Lung (tissue), 12 donors: Measurements from ENCODE around the gene SIX5. TPM values are rescaled to one million over a fixed set of nuclear protein-coding genes. Genes with fewer than 3 reads are reported as not detected.

Experiments
- ATAC-seq: fragments of 200-7000 bp; cut with Tn5 transposase; one replicate; pipeline ENCODE4 v1.9.1; 2020; ENCODE audit warnings: moderate number of reproducible peaks; ENCODE audit not compliant: insufficient read depth, low FRiP score
- DNase-seq, 3 donors: peaks; one replicate each; pipeline ENCODE4 v3.0.0-alpha.2; 2013 to 2017
- H3K27ac ChIP-seq, 2 donors: one replicate each; pipeline ENCODE4 v1.5.1; 2013; ENCODE audit warnings: mild to moderate bottlenecking in 2 of 2, moderate library complexity in 2 of 2, control low read depth in 1 of 2, inconsistent platforms in 1 of 2, low read depth in 1 of 2, low read length in 1 of 2
- H3K27me3 ChIP-seq, 3 donors: one replicate each; pipeline ENCODE4 v1.5.1; 2013; ENCODE audit warnings: low read length in 2 of 3; ENCODE audit not compliant: control insufficient read depth in 3 of 3, insufficient read depth in 3 of 3
- H3K36me3 ChIP-seq, 4 donors: one replicate each; pipeline ENCODE4 v1.5.1; 2013; ENCODE audit warnings: low read length in 4 of 4, mild to moderate bottlenecking in 1 of 4, moderate library complexity in 1 of 4; ENCODE audit not compliant: control insufficient read depth in 4 of 4, insufficient read depth in 4 of 4
- H3K4me1 ChIP-seq, 5 donors: one replicate each; pipeline ENCODE4 v1.5.1; 2013; ENCODE audit warnings: low read length in 5 of 5, mild to moderate bottlenecking in 2 of 5, moderate library complexity in 1 of 5; ENCODE audit not compliant: control insufficient read depth in 5 of 5, insufficient read depth in 5 of 5
- H3K4me3 ChIP-seq: one replicate; pipeline ENCODE4 v1.5.1; 2013; ENCODE audit warnings: mild to moderate bottlenecking, control low read depth, moderate library complexity
- H3K9ac ChIP-seq, 2 donors: one replicate each; pipeline ENCODE4 v1.5.1; 2013; ENCODE audit warnings: low read length in 2 of 2, control low read depth in 1 of 2; ENCODE audit not compliant: insufficient read depth in 1 of 2
- H3K9me3 ChIP-seq, 4 donors: one replicate each; pipeline ENCODE4 v1.5.1; 2013; ENCODE audit warnings: low read length in 3 of 4, mild to moderate bottlenecking in 1 of 4, moderate library complexity in 1 of 4; ENCODE audit not compliant: control insufficient read depth in 4 of 4, insufficient read depth in 3 of 4
- WGBS, 2 donors: extraction: QIAGEN DNeasy Blood & Tissue Kit; methylation state at CpG; one replicate each; pipeline ENCODE4 v1.1.7; 2013; 5-methylcytosine and 5-hydroxymethylcytosine counted together
- polyA plus RNA-seq, 2 donors: library from polyadenylated mRNA; stranded (reverse); fragments of 200-250 nt; gene quantifications; one replicate each; pipeline ENCODE4 v1.2.1, GENCODE V29; 2013
- total RNA-seq, 2 donors: library from RNA; depleted of rRNA in 1 of 2; stranded (reverse); fragments of >200 nt in 1 of 2; gene quantifications; one replicate each; pipeline ENCODE4 v1.2.1, GENCODE V29; 2014 to 2021
- TF ChIP-seq, protein P1 (sequence below): IDR thresholded peaks from 2 replicates; pipeline ENCODE4 v1.5.1; 2012; ENCODE audit warnings: mild to moderate bottlenecking; ENCODE audit errors: control extremely low read depth, extremely low read depth
- donor health status: control.
- donor health status: control.
- donor health status: Bipolar disorder and iron deficiency.
- donor health status: healthy.
- donor health status: DM: yes; HTN: yes; CAD: no.

The SIX5 gene
- total and polyA plus RNA-seq, 4 donors = 11.7 to 17.4 (median 13.1) TPM

DNA sequence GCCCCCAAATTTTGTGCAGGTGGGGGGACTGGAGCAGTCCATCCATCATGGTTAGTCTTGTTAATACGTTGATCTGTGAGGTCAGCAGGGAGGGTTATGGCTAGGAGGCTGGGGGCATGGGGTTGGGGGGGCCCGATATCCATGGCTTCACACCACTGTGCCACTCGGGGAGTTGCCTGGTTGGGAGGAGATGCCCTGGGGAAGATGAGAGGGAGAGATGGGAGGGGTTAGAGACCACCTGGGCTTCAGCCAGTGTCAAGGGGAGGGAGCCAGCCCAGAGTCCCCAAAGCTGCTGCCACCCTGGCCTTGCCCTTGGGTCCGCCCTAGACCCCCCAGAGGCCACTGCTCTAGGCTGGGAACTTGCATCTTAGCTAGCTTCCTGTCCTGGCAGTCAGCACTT, 15.0 kb upstream of the SIX5 start:
- Histone ChIP-seq H3K9me3 (peaks cover 0 to 2% (median 0%) of the 10 kb centered on the region in 4 donors), H3K9ac (no peak overlapping the region), H3K36me3 (peaks cover 0 to 28% (median 10%) of the 10 kb centered on the region in 4 donors), H3K27me3 (no peaks in the 10 kb centered on the region), H3K4me1 (peaks cover 2 to 18% (median 11%) of the 10 kb centered on the region in 5 donors), H3K4me3 (no peak overlapping the region), H3K27ac (peak overlapping the region; percentile 80 to 96)
- TF ChIP-seq, protein P1, sequence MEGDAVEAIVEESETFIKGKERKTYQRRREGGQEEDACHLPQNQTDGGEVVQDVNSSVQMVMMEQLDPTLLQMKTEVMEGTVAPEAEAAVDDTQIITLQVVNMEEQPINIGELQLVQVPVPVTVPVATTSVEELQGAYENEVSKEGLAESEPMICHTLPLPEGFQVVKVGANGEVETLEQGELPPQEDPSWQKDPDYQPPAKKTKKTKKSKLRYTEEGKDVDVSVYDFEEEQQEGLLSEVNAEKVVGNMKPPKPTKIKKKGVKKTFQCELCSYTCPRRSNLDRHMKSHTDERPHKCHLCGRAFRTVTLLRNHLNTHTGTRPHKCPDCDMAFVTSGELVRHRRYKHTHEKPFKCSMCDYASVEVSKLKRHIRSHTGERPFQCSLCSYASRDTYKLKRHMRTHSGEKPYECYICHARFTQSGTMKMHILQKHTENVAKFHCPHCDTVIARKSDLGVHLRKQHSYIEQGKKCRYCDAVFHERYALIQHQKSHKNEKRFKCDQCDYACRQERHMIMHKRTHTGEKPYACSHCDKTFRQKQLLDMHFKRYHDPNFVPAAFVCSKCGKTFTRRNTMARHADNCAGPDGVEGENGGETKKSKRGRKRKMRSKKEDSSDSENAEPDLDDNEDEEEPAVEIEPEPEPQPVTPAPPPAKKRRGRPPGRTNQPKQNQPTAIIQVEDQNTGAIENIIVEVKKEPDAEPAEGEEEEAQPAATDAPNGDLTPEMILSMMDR = no peak
- ATAC-seq (no peak), DNase-seq (no peak)
- 86 to 89% methylated on average over 4 of the region's 4 CpGs for WGBS, 2 donors

DNA sequence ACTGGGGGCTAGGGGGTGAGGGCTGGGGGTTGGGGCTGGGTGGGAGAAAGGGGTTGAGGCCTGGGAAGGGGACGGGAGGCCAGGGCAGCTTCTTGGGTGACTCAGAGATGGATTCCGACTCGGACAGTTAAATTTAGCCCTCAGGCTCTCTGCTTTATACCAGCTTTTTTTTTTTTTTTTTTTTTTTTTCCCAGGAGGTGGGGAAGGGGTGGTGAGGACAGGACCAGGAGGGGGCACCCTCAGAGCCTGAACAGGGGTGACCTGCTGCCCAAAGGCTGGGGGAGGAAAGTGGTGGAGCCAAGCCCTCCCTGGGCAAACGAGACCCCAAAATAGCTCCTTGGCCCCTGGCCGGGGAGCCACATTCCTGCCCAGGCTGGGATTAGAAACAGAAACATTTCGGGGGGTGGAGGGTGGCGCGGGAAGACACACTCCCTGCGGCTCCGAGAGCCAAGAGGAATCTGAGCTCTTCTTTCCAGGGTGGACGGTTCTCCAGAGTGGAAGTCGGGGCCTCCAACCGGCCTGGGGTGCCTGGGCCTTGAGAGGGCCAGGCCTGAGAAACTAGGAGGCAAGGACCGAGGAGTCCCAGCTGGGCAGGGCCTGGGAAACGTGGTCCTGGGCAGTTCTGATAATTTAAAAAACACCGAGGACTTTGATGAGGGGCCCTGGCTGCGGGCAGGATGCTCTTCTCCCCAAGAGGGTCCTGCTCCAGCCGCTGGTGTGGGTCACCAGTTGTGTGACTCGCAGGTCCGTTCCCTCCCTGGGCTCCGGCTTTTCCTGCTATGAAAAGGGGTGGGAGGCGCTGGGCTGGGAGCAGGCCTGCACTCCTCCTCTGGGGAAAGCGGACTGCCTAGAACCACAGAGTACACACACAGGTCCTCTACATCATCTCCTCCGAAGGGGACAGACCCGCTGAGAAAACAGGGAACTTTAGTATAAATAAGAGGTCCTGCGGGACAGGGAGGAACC, 14.1 kb upstream of the SIX5 start:
- Histone ChIP-seq H3K27ac (peak overlapping the region; percentile 80 to 96), H3K36me3 (peaks cover 0 to 21% (median 7%) of the 10 kb centered on the region in 4 donors), H3K9ac (no peak overlapping the region), H3K4me1 (peaks cover 2 to 18% (median 11%) of the 10 kb centered on the region in 5 donors), H3K9me3 (peaks cover 0 to 2% (median 0%) of the 10 kb centered on the region in 4 donors), H3K27me3 (no peaks in the 10 kb centered on the region), H3K4me3 (no peak overlapping the region)
- 75 to 76% methylated on average over 26 of the region's 26 CpGs for WGBS, 2 donors
- no peak for DNase-seq
- ATAC-seq = no peak
- TF ChIP-seq, protein P1 = no peak

DNA sequence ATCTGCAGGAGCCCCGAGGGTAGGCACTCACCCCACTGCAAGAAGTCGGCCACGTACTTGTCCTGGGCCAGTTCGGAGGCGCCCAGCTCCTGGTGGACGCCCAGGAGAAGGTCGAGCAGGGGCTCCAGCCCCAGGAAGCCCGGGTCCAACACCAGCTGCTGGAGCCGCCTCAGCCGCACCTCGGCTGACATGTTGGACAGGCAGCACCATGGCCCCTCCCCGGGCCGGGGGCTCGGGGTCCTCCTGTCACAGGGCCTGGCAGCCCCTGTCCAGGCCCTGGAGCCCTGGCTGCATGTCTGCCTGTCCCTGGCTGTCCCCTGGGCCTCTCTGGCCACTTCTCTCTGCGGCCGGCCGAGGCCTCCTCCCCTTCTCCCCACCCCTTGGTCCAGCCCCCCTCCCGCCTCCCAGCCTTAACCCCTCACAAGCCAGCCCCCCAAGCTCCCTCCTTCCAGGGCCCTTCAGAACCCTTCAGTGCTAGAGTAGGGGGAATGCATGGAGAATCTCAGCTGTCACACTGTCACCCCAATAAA, 13.2 kb upstream of the SIX5 start, which contains the start of gene DMPK:
TSS of gene DMPK (minus strand) at position 329 of the 530 bp plus-strand sequence. CDS start at position 191, 138 bp downstream.
- Histone ChIP-seq H3K4me3 (peak within 1 kb of the TSS; percentile 36), H3K27me3 (no peaks in the 10 kb centered on the region), H3K9me3 (peaks cover 0 to 2% (median 0%) of the 10 kb centered on the region in 4 donors), H3K36me3 (peaks cover 0 to 24% (median 9%) of the 10 kb centered on the region in 4 donors), H3K27ac (peak within 1 kb of the TSS; percentile 80 to 96), H3K9ac (no peak within 1 kb of the TSS), H3K4me1 (peaks cover 2 to 18% (median 11%) of the 10 kb centered on the region in 5 donors)
- DNase-seq = peak in 2 of 3 donors; percentile 53 to 55
- 31 to 45% methylated on average over 12 to 18 of the region's 18 CpGs for WGBS, 2 donors
- TF ChIP-seq, protein P1 = no peak
- ATAC-seq = no peak
